Amniotic epithelial cell (primary cell): Measurements from ENCODE around the gene LINGO3.

Experiments
- DNase-seq: peaks from one replicate; pipeline ENCODE4 v3.0.0-alpha.2; 2010; ENCODE audit warnings: low read depth

LINGO3 gene

GRCh38 chr19:2261438-2262172, 46.3 kb downstream of the LINGO3 start:
- no peak for DNase-seq

DNA sequence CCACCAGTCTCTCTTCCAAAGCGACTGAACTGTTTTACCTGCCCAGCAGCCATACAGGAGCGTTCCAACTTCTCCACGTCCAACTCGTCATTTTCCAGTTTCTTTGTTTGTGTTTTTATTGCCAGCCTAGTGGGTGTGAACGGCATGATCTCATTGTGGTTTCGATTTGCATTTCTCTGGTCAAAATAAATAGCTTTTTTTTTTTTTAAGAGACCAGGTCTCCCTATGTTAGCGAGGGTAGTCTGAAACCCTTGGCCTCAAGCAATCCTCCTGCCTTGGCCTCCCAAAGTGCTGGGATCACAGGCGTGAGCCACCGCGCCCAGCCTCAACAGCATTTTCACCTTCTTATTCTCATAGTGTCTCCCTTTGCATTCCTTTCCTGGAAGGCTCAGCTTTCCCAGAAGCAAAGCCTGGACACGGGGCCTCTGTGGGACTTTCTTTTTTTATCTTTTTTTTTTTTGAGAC, 47.6 kb downstream of the LINGO3 start:
- no peak for DNase-seq

DNA sequence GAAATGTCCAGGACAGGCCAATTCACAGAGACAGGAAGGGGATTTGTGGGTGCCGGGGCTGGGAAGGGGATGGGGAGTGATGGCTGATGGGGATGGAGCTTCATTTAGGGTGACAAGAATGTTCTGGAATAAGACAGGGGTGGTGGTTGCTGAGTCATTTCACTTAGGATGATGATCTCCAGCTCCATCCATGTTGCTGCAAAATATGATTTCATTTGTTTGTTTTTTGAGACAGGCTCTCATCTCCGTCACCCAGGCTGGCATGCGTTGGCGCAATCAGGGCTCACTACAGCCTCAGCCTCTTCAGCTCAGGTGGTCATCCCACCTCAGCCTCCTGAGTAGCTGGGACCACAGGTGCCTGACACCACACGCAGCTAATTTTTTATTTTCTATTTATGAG, 48.6 kb downstream of the LINGO3 start:
- peak; percentile 49 for DNase-seq
